ENCODE results near the gene KIF23.

The KIF23 gene

GRCh38 chr15:69395460-69395859, 18.7 kb upstream of the KIF23 start:
- no peak for DNase-seq

GRCh38 chr15:69395991-69396390, 18.2 kb upstream of the KIF23 start:
- DNase-seq: no peak

- no peak for DNase-seq
Measured at GRCh38 chr15:69398491-69398891, 15.7 kb upstream of the KIF23 start.

DNA sequence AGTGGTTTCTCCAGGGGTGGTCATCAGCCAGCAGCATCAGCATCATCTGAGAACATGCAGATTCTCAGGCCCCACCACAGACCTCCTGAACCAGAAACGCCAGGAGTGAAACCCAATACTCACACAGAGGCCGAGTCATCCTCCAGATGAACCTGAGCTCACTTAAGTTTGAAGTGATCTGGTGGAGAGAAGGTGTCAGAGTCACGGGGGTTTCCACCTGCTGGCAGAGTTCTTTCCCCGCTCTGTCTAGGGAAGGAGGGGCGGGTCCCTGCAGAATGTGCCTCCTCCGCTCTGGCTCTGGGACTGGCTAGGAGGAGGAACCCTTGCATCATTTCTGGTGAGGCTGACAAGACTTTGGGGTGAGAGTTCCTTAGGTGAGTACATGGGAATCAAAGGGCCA, 13.3 kb upstream of the KIF23 start:
- peak; percentile 32 to 44 for DNase-seq

GRCh38 chr15:69402816-69403215, 11.3 kb upstream of the KIF23 start:
- no peak for DNase-seq

DNA sequence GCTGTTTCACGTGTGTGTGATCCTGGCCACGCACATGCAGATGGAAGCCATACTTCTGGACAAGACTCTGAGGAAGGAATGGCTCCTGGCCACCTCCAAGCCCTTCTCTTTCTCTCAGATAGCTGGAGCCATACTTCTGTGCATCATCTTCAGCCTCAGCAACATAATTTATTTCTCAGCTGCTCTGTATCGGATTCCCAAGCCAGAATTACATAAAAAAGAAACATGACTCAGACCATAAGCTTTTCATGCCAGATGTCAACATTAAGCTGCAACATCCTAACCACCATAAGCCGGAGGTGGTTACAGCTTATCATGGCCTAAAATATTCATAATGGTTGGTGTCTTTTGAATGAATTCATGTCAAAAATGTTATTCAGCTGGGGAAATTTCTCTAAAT, 10.6 kb upstream of the KIF23 start:
- no peak for DNase-seq

- no peak for DNase-seq
Measured at GRCh38 chr15:69405110-69405509, 9.0 kb upstream of the KIF23 start.

DNA sequence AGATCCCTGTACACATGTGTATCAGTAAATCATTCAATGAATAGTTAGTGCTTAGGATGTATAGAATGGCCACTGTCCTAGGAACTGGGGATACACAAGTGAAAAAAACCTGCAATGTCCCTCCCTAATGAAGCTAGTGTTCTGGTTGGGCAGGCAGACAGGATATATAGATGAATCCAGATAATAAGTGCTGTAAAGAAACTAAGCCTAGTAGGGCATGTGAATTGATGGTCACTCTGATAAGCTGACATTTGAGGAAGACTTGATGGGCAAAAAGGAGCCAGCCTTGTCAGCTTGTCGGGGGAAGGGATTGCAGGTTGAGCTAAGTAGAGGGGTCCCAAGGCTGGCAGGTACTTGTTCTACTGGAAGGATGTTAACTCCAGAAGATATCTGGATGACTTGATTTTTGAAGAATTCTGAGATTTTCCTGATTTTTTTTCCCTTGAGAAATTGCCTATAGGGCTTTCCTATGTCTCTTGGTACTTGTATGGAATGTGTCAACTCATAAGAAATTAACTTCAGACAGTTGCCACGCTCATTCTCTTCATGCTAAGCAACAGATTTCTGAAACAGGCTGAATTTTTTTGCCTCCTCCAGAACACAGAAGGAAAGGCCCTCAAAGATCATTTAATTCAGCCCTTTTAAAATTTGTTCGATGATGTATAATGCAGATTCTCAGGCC, 6.3 kb upstream of the KIF23 start:
- DNase-seq: no peak

GRCh38 chr15:69408841-69409240, 5.3 kb upstream of the KIF23 start:
- no peak for DNase-seq

DNA sequence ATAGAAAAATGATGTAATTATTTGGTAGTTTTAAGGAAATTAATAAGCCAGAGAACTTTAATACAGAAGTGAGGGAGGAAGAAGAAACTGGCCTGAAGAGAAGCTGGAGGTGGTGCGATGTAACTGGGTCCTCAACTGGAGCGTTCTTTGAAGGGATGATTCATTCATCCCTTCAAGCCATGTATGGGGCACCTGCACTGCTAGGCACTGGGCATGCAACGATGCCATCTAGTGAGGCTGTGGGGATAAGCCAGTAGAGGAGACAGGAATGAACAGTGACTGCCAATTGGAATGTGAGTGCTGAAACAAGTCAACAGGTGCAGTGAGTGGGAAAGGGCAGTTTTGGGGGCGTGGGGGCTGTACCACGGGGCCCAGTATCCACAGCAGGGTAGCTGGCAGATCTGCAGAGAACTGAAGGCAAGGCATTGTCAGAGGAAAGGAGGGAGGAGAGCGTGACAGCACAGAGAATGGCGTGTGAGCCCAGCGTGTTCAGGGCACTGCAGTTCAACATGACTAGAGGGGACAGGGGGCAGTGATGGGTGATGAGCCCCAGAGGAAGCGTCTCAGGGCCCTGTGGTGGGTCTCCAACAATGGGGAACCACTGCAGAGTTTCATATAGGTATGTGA, 3.8 kb upstream of the KIF23 start:
- peak; percentile 38 to 51 for DNase-seq

GRCh38 chr15:69412274-69412673, 1.9 kb upstream of the KIF23 start:
- DNase-seq: no peak

DNA sequence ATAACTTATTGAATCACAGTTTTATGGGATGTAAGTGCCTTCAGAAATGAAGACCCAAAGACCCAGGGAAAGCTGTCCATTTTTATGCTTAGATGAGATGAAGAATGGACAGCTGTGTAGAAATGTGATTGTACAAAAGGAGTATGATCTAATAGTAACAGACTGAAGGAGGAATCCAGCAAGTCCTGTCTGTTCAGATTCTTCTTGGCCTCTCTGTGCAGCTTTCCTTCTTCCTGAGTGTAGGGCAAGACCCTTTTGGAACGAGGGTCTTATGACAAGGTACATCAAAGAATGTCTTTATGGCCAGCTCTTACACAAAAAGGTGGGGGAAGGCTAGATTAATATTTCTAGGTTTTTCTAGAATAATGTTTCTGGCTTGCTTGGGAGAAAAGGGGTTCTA, 1.4 kb upstream of the KIF23 start:
- no peak for DNase-seq

DNA sequence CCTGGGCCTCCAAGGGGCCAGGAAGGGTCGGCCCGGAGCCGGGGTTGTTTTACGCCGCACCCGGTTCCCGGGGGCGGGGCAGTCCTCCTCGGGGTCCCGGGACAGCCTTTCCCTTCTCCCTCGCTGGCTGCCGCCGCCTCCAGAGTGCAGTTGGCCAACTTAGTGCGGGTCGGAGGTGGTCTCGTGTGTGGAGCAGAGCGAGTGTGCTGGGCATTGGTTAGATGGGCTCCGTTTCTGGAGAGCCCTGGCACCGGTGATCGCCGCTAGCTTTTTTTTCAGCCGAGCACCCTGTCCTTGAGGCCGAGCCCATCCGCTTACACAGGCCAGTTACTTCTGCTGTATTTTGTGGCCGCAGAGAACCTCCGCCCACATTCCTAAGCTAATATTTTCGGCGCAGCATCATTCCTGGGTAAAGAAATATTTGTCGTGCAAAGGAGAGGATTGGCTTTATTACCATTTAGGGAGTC, 585 bp downstream of the KIF23 start:
- DNase-seq: peak; percentile 19 to 28

DNA sequence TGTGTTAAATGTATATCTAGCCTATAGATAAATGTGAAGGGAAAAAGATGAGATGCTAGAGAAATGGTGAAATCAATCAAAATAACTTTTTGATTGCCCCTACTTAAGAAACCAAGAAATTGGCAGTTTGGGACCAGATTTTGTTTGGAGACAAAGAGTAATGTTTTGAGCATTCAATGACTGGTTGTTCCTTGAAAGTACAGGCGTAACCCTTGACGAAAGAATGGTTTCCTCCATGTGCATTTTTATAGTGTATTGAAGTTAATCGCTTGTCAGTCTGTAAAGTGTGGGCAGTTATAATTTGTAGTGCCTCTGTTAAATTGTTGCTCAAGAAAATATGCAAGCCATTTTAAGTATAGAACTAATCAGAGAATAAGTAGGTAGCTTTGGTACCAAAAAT, 1.2 kb downstream of the KIF23 start:
- DNase-seq: no peak

DNA sequence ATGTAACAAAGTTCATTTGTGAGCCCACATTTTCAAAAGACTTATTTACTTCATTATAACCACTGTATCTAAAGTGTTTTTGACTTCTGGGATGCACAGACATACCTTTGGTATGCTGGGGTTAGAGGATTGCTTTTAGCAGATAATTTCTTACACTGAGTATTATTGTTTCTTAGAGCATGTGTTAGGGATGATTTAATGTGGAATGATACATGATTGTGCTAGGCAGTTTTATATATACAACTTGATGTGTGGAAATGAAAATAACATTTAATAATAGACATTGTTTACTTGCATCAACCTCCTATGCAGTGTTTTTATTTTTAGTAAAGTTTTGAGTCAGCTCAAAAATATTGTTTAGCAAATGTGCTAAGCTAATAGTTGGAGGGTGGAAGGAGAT, 3.4 kb downstream of the KIF23 start:
- DNase-seq: no peak

GRCh38 chr15:69421498-69421897, 7.3 kb downstream of the KIF23 start:
- no peak for DNase-seq

DNA sequence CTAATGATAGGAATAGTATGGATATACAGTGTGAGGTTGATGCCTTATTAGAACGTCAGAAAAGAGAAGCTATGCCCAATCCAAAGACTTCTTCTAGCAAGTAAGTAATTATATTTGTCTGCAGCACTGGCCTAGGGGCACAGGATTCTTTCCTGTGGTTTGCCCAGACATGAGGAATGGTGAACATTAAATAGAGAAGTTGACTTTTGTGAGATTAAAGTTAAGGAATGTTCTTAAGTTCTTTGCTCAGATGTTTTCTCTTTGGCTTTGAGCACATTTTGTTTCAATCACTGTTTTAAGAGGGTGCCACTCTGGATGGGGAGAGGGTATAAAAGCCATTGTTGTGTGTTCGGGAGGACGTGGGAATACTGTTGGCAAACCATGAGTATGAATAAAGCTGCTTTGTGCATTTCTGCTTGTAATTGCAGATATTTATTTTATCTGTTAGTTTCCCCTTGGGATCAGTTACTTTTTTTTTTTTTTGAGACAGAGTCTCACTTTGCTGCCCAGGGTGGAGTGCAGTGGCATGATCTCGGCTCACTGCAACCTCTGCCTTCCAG, 8.3 kb downstream of the KIF23 start:
- no peak for DNase-seq

DNA sequence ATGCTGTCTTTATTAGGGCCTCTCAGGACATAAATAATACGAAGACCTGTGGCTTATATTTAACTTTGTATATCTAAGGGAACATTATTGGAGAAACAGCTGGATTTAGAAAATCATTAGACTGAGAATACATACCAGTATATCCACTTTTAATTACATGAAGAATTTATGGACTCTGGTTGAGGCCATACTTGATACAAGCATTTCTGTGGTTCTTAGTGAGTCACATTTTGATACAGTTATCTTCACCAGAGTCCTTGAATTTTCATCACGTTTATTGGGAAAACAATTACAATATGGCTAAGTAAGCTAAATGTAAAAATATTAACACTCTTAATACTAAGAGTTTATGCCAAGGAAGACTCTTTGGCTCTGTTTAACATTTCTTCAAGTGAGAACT, 9.9 kb downstream of the KIF23 start:
- no peak for DNase-seq

GRCh38 chr15:69424748-69425413, 10.7 kb downstream of the KIF23 start:
- no peak for DNase-seq

GRCh38 chr15:69433831-69434230, 19.7 kb downstream of the KIF23 start:
- no peak for DNase-seq

GRCh38 chr15:69434238-69434637, 20.1 kb downstream of the KIF23 start:
- no peak for DNase-seq

DNA sequence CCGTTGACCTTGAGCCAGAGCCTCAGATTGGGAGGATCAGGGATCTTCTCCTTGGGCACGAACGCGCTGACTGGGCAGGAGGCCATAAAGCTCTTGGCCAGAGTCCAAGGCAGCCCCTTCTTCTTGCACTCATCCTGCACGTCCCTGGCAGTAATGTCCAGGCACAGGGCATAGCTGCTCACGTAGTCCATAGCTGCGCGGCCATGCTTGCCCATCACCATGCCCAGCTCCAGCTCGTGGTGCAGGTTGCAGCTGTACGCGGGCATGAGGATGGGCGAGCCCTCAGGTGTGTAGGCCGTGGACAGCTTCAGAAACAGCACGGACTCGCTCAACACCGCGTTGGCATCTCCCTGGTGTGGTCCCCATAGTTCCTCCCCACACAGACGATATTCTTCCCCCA, 20.5 kb downstream of the KIF23 start:
- DNase-seq: no peak

DNA sequence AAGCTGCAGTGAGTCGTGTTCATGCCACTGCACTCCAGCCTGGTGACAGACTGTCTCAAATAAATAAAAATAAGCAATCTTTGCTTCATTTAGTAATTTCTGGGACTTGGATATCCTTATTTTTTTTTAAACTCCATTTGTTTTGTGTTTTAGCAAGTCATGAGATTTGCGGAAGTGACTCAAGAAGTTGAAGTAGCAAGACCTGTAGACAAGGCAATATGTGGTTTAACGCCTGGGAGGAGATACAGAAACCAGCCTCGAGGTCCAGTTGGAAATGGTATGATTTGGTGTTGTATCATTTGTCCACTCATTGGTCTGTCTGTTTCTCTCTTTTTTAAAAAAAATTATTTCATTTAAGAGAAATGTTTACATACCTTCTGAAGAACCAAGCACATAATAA, 21.8 kb downstream of the KIF23 start:
- no peak for DNase-seq

DNA sequence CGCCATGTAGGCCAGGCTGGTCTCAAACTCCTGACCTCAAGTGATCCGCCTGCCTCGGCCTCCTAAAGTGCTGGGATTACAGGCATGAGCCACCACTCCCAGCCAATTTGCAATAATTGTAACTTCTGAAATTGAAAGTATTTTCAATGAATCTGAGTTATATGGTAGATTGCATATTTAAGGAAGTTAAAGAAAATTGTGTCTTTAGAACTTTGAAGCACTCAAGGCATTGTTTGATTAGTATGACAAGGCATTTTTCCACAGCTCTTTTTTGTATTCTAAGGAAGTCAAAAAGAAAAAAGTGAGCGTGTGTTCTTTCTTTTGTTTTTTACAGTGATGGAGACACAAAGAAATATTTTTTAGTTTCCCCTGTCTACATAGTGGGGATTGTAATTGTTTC, 22.8 kb downstream of the KIF23 start:
- DNase-seq: no peak

Measured in activated CD4-positive, alpha-beta T cell treated with anti-CD3 and anti-CD28 coated beads, Interleukin-2, amount 50 U/mL, for 48 hours (primary cell).